Stimulated activated CD8-positive, alpha-beta memory T cell treated with anti-CD3 and anti-CD28 coated beads, Interleukin-15, amount 100 ng/mL, for 1 hour (primary cell): ENCODE measurements around the gene FN1.

Experiments used
- DNase-seq: peaks from one replicate; pipeline ENCODE4 v3.0.0-alpha.2; 2020; ENCODE audit warnings: low read depth

FN1 gene

DNA sequence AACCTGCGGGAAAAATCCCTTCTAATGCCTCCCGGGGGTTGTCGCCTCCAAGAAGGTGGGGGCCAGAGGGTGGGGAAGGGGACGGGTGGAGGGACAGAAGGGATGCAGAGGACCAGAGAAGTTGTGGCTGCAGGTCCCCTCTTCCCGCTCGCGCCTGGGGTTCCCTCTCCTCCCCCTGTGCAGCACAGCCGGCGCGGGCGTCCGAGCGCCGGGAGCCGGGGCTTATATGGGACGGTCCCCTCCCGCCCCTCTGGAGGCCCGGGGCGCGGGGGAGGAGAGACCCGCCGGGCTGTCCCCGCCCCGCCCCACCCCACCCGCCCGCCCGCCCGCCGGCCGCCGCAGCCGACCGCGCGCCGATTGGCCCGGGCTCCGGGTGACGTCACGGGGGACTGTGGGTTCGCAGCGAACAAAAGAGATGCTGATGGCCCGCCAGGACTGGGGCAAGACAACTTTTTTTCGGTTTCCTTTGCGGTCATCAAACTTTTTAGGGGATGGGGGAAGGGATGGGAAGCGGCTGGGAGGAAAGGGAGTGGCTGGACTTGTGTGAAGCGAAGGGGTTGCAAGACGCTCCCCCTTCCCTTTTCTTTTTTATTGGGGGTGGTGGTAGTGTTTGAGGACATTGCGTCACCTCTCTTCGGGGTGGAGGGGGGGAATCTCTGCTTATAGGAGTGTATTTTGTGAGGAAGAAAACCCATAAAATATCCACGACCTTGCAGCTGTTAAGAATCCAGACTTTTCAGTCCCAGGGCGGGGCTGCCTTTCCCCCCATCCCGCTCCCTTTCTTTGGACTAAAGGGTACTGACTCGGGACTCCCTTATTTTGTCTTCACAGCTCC, at the start of gene FN1:
TSS of gene FN1 (minus strand) at position 199 of the 835 bp plus-strand sequence. CDS start 266 bp downstream, outside the sequence.
- DNase-seq = peak; percentile 27

DNA sequence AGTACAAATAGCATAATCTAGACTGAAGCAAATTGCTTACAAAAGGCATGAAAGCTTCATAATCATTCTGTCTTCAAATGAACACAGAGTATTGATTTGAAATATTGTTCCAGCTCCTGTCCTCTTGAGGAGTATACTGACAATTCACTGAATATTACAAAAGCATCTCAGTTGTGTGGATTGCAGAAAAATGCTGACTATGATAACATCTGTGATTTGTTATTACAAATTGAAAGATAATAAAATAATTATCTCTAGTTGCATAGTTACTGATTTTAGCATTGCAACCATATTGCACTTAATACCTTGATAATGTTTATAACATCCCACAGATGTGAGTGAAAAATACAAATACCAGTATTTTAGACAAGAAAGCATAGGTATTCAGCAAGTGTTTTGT, 49.2 kb upstream of the FN1 start:
- no peak for DNase-seq

DNA sequence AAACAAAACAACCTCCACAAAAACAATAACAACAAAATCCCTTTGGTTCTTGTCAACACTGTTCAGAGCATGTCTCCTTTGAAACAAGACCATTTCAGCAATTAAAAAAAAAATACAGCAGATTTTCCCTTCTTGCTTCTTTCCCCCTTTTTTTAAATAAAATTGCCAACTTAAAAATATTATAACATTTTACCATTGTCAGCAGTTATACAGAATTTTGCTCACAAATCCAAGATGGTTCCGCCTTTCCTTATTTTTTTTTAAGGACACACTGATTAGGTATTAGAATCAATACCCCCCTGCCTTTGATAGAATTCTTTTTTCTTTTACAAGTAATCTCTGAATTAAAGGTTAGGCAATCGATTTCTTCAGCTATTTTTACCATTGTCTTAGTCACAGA, 48.7 kb upstream of the FN1 start:
- DNase-seq = no peak

DNA sequence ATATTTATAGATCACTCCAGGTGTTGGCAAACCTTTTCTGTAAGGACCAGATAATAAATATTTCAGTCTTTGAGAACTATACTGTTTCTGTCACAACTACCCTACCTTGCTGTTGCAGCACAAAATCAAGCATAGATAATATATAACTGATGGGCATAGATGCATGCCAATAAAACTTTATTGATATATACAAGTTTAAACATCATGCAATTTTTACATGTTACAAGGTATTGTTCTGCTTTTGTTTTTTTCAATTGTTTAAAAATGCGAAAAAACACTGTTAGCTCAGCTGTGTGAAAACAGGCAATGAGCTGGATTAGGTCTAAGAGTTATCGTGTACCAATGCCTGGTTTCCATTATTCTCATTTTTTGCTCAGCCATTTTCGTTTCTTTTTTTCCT, 47.6 kb upstream of the FN1 start:
- no peak for DNase-seq

DNA sequence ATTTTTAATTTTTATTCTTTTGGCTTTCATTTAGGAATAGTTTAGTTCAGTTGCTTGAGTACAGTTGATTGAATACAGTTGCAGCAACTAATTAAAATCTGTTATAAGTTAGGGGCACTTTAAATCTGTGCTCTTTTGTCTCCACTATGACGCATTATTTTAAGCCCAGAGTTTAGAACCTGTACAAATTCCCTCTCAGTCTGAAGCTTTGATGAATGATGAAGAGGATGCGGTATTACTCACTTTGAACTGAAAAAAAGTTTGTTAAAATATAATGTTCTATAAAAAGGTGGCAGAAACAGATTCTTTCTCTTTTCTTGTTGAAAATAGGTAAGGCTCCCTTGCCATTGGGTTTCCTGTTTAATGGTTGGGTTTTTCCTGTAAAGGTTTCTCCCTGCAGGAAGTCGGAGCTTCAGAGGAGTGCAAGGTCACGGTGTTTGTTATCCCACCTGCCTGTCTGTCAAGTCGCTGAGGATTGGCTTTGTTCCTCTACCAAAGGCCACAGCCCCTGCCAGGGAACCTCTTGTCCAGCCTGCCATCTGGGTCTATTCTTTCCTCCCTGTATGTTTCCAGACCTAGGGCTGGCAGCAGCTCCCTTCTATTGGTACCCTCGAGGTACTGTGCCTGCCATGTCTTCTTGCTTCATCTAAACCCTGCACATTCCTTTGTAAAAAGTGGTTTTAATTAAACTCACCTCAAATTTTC, 43.8 kb upstream of the FN1 start:
- DNase-seq = no peak

DNA sequence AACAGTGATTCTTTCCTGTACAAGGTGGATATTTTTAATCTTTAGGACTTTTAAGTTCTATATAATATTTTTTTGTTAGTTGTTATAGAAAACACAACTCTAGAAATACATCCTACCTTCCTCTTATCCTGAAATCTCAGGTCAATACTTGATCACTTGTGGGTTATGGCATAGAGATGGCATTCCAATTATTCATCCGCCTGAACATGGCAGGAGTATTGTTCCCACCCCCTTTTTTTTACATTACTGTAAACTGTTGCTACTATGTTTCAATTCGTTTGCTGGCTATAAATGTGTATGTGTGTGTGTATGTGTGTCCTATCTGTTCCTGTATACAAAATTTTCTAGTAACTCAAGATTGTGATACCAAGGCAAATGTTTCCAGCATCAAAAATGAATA, 43.3 kb upstream of the FN1 start:
- DNase-seq = no peak

DNA sequence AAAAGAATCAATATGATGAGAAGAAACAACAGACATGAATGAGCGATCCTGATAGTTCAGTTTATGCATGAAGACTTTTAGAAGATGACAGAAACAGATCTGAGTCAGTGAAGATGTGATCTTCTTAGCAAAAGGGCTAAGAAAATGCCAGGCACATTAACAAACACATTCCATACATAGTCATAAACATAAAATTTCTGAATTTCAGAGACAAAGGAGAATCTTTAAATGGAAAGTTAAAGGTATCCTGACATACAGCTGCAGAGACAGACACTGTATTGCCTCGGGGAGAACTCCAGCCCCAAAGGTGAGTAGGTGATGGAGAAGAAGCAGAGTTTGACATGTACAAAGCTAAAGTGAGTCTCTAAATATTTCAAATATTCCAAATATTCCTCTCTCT, 40.6 kb upstream of the FN1 start:
- no peak for DNase-seq

DNA sequence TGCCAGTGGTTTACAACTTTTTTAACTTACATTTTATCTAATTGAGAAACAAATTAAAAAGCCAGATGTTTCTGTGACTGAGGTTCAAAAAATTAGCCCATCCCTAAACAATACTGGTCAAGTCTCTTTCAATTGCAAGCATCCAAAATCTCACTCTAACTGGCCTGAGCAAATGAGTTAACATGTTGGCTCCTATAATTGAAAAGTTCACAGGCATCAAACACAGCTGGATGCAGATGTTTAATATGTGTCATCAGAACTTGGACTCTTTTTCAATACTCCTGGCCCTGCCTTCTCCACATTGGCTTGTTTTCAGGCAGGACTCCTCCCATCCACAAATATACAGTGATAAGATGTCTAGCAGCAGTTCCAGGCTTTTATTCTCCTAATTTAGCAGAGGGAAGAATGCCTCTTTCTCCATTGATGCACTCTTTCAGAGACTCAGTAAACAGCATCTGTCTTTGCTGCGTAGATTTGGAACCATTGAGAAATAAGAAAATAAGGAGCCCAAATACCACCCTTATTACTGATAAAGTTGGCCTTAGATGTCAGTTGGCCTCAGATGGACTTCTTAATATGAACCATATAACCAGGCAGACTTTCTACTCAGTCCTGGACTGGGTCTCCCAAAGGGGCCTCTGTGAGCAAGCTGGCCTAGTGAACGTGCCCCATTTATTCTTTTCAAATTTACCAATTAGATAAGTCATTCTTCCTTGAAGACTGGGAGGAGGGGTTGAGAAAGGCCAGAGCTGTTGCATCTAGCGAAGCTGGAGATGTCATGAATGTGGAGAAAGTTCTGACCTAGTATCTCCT, 30.4 kb upstream of the FN1 start:
- no peak for DNase-seq

DNA sequence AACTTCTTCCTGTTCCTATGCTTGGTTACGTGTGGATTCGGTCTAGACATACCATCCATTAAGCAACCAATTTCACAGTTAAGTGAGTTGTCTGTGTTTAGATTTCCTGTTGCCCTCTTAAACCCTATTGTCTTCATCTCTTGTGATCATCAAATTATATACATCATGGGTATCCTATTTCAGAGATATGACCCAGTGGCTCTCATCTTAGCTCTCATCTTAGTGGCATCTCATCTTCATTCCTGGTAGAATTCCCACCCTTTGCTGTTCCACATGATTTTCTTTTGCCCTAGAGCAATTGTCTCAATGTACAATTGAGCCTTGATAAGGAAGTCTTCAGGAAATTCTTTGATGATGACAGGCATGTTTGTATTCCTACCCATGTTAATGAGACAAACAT, 29.4 kb upstream of the FN1 start:
- no peak for DNase-seq

DNA sequence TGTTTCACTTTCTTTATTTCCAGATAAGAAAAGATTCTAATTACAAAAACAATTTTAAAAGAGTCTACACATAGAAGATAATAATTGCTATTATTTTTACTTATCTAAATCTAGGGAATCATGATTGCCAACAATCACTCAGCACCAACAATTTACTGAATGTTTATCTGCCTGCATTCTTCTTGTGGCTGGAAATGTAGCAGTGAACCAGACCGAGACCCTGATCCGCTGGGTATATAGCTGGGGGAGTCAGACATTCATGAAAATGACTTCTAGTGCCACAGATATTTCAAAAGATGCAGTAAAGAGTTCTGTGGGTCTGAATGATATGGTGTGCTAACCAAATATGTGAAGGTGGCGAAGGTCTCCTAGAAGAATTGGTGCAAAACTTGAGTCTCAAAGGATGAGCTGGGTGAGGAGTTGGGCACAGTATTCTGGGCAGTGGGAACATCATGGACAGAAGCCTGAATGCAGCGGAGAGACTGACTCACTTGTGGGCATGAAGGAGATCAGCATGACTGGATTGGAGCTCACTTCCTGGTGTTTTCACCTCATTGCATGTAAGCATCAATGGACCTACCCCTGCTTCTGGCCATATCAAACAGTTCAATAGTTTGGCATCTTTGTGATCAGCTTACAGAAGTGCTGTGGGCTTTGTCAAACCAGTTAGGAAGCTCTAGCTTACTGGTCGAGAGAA, 26.1 kb upstream of the FN1 start:
- no peak for DNase-seq

DNA sequence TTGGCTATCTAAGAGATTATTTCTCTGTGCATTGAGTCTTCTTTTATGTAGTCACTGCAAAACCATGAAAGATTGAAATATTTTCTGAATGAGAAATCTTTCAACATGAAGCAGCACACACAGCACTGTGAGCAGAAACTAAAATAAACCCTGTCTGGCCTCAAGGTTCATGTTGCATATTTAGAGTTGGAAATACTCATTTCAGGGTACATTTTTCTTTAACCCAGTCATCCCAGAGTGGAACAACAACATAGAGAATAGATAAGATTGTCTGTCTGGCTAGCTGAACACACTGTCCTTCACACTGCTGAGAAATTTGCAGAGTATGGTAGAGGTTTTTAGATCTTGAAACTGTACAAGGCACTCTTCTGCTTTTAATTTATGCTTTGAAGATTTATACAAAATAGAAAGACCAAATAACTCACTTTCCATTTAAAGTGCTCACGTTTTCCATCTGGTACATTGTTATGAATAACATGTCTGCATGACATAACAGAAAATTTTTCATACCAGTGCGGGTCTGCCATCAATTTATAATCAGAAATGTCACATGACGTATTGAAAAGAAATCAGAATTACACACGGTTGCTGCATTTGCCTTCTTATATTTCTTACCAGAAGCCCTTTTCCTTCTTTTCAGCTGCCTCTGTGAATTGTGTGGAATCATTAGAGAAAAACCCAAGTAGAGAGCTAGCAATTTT, 25.0 kb upstream of the FN1 start:
- DNase-seq = no peak

DNA sequence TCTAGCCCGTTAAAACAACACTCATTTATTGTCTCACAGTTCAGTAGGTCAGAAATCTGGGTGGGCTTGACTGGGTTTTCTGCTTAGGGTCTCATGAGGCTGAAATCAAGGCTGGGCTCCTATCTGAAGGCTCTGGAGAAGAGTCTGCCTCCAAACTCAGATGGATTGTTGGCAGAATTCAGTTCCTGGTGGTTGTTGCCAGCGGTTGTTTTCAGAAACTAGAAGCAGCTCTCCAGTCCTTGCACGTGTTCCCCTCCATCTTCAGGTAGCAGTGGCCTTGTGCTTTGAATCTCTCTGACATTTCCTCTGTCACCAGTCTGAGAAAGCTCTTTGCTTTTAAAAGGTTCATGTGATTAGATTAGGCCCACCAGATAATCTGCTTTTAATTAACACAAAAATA, 20.1 kb upstream of the FN1 start:
- DNase-seq = no peak

DNA sequence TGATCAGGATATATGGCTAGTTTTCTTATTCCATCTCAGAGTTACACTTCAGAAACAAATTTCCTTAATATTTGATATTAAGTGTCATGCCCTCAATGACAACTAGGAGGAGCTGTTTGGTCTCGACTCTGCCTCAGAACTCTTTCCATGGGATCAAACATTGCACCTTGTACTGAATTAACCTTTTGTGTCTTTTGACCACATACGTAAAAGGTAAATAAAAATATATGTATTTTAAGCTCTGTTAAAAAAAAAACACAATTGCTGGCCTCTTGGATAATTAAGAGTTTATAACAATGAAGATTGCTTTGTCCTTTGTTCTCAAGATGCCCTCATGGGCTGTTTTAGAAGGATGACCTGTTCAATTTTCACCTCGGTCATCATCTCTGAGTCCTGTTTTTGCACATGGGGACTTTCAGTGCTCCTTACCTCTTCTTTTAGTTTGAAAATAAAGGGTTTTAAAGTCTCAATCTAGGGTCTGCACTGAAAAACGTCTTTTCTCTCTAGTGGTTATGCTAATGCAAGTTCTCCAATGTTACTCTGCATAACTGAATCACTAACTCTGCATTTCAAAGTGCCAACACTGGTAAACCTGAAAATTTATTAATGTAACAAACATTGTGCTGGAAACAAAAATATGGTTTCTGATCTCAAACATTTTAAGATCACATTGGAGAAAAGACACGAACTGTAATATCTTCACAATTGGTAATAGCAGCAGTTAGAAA, 18.8 kb upstream of the FN1 start:
- DNase-seq = no peak

DNA sequence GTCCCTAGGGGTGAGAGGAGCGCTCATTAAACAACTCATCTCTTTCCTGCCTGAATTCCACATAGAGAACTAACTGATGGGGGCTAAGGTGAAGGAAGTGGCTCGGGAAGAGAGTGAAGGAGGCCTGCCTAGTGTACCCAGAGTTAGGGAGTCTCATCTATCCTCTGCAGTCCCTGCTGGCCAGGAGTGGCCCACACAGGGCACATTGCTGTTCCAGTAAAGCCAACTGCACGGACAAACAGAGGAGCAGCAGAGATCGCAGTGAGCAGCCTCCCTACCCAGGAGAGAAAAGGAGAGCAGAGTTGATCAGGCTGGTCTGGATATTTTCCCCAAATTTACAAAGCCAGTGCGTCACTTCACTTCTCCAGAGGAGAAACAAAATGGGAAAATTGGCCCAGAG, 16.9 kb upstream of the FN1 start:
- DNase-seq = no peak

DNA sequence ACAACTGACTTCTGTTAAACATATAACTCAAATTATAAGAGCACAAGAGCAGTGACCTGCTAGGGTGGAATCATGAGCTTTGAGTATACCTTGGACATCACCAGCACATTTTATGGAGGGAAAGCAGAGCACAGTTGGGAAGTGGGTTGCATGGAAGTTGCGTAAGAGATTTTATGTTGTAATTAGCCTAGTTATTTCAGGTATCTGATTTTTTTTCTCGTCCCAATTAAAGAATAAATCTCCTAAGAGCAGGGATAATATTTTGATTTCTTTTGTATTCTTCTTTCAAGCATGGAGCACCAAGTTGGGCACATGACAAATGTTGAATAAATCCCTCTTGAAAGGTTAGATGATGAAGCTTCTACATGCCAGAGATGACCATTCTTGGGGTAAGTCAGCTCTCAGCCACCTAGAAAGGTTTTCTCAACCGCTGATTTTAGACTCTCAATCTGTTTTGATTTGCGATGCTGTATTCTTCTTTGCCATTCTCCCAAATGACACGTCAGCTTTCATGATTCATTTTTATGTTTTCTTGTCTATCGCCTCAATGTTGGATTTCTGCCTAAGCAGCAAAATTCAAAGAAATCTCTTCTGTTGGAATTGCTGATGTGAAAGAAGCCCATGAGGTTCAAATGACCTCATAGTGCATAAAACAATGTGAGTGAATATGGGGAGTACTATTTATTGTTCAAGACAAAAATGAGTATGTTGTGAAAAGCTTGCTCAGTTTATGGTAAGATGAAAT, 15.3 kb upstream of the FN1 start:
- no peak for DNase-seq

DNA sequence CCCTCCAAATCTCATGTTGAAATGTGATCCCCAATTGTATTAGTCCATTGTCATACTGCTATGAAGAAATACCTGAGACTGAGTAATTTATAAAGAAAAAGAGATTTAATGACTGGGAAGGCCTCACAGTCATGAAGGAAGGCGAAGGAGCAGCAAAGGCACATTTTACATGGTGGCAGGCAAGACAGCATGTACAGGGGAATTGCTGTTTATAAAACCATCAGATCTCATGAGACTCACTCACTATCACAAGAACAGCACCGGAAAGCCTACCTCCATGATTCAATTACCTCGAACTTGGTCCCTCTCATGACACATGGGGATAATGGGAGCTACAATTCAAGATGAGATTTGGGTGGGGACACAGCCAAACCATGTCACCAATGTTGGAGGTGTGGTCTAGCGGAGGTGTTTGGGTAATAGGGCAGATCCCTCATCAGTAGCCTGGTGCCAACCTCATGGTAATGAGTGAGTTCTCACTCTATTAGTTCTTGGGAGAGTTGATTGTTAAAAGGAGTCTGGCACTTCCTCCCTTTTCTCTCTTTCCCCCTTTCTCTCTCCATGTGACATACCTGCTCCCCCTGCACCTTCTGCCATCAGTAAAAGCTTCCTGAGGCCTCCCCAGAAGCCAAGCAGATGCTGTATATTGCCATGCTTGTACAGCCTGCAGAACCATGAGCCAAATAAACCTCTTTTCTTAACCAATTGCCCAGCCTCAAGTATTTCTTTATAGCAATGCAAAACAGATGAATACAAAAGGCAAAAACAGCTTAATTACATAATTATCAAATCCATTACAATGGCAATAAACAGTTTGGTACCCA, 14.5 kb upstream of the FN1 start:
- no peak for DNase-seq

DNA sequence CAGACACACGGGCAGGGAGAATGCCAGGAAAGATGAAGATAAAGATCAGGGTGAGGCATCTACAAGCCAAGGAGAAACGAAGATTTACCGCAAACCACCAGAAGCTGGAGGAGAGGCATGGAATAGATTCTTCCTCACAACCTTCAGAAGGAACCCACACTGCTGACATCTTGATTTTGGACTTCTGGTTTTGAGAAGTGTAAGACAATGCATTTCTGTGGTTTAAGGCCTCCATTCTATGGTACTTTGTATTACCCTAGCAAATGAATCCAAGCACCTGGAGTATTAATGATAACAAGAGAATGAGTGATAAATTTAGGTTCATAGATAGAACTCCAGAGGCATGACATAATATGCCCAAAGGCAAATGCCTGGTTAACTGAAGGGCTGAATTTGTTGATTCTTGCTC, 11.8 kb upstream of the FN1 start:
- no peak for DNase-seq

DNA sequence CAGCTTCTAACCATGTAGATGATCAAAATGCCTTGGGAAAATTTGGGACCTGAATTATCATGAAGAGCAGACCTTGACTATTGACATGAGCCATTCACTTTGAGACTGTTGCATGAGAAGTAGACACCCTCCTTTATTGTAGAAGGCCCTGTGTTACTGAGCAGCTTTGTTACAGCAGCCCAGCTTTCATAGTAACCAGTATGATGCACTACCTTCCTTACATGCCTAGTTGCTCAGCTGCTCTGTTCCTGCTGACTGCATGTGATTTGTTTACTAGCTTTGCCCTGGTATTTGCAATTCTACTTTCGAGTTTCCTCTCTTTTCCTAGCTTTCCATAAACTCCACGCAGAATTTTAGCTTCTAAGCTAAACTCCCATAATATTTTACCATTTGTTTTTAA, 11.2 kb upstream of the FN1 start:
- no peak for DNase-seq

DNA sequence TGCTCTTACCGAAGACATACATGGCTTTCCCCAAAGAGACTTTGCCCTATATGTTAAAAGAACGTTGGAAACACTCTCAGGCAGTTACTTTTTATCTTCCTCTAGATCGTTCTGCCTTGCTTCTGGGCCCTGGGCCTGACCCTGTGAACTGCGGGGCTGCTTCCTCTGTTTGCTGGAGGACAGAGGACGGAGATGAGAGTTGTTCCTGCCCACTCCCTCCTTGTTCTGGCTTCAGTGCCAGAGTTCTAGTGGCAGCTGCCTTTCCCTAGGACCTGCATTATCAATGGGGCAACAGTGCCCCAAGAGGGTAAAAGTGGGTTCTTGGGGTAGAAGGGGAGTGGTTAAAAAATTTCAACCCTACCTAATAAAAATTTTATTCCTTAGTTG, 6.5 kb upstream of the FN1 start:
- DNase-seq = no peak
